Lower leg skin (tissue), 3 donors: ENCODE data around the gene GAL3ST1.
"Not testable (repeated sequence)": the region's sequence is repeated elsewhere in the genome, so short reads cannot be mapped to it uniquely, and the experiment has no call there.

Experiments used
- CTCF ChIP-seq, 3 donors: fragments of 450-650 bp; IDR thresholded peaks; one replicate each; pipeline ENCODE4 v1.5.1; 2016; ENCODE audit warnings: antibody characterized with exemption in 3 of 3, mild to moderate bottlenecking in 3 of 3, moderate library complexity in 2 of 3
- POLR2A ChIP-seq, 2 donors: fragments of 450-650 bp; IDR thresholded peaks; one replicate each; pipeline ENCODE4 v1.6.1; 2016 to 2017; ENCODE audit warnings: antibody characterized with exemption in 2 of 2, mild to moderate bottlenecking in 1 of 2, moderate library complexity in 1 of 2

- TF ChIP-seq POLR2A, CTCF (IDR thresholded peaks at IDR 0.05): not testable (repeated sequence)
Observed at GRCh38 chr22:30551813-30552212, 22.7 kb downstream of the GAL3ST1 start.
